ENCODE data around the gene COL27A1. TPM values are rescaled to one million over a fixed set of nuclear protein-coding genes. Genes with fewer than 3 reads are reported as not detected.
"Not testable (repeated sequence)": the region's sequence is repeated elsewhere in the genome, so short reads cannot be mapped to it uniquely, and the experiment has no call there.

The COL27A1 gene
- total and polyA plus RNA-seq, 8 donors: 9.7 to 109 (median 19.6) TPM

DNA sequence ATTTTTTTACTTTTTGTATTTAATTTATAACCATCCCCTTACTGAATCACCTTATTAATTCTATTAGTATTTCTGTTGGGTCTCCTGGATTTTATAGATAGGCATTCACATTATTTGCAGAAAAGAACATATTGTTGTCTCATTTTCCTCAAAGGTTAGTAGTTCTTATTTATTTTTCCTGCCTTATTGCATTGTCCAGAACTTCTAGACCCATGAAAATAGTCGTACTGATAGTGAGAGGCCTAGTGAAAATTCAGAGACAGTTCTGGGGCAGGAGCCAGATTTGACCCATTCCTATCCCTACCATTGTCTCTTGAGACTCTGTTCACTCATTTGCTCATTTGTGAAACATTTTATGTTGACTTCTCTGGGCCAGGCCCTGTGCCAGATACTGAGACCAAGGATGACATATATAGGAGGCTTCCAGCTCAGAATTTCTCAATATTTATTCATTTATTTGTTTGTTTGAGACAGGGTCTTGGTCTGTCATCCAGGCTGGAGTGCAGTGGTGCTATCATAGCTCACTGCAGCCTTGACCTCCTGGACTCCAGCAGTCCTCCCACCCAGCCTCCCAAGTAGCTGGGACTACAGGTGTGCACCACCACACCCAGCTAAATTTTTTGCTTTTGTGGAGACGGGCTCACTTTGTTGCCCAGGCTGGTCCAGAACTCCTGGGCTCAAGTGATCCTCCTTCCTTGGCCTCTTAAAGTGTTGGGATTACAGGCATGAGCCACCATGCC lies 34.7 kb downstream of the COL27A1 start:
- TF ChIP-seq, protein P1, sequence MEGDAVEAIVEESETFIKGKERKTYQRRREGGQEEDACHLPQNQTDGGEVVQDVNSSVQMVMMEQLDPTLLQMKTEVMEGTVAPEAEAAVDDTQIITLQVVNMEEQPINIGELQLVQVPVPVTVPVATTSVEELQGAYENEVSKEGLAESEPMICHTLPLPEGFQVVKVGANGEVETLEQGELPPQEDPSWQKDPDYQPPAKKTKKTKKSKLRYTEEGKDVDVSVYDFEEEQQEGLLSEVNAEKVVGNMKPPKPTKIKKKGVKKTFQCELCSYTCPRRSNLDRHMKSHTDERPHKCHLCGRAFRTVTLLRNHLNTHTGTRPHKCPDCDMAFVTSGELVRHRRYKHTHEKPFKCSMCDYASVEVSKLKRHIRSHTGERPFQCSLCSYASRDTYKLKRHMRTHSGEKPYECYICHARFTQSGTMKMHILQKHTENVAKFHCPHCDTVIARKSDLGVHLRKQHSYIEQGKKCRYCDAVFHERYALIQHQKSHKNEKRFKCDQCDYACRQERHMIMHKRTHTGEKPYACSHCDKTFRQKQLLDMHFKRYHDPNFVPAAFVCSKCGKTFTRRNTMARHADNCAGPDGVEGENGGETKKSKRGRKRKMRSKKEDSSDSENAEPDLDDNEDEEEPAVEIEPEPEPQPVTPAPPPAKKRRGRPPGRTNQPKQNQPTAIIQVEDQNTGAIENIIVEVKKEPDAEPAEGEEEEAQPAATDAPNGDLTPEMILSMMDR (IDR thresholded peaks at IDR 0.05): no peak
- FAIRE-seq (no peak), ATAC-seq (no peak), DNase-seq (no peak)
- intact Hi-C loops (cut with DNase I): no loop called here
- H3K9me3 ChIP-seq: no peaks in the 10 kb centered on the region
- H3K4me1 ChIP-seq: no peaks in the 10 kb centered on the region
- no peaks in the 10 kb centered on the region for H3K36me3 ChIP-seq
- 93 to 94% methylated on average over 2 of the region's 2 CpGs for WGBS, 2 donors
- H3K27ac ChIP-seq: no peak overlapping the region
- H3K27me3 ChIP-seq: no peaks in the 10 kb centered on the region
- no peak overlapping the region for H3K4me3 ChIP-seq

DNA sequence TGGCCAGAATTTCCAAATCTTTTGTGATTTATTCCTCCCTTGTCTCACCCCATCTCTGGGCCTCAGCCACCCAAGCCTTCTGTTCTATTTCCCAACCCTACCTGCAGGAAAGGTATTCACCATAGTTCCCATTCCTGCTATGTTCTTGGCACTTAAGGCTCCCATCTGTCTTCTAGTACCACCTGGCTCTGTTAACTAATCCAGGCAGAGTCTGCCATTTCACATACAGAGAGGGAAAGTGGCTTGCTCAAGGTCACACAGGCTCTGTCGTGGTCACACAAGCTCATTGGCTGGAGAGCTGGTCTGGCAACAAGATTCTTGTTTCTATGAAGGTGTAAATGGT lies 35.2 kb downstream of the COL27A1 start:
- ATAC-seq (peak in 2 of 4 donors; percentile 42 to 44), DNase-seq (peak in 2 of 6 donors; percentile 0 to 13), FAIRE-seq (no peak)
- no peak overlapping the region for H3K4me3 ChIP-seq
- no peak overlapping the region for H3K27ac ChIP-seq
- TF ChIP-seq, protein P1 (IDR thresholded peaks at IDR 0.05): no peak
- H3K27me3 ChIP-seq: no peaks in the 10 kb centered on the region
- no peaks in the 10 kb centered on the region for H3K4me1 ChIP-seq
- intact Hi-C loops (cut with DNase I): no loop called here
- no peaks in the 10 kb centered on the region for H3K9me3 ChIP-seq
- 28 to 35% methylated on average over 1 of the region's 1 CpG for WGBS, 2 donors
- H3K36me3 ChIP-seq: no peaks in the 10 kb centered on the region

DNA sequence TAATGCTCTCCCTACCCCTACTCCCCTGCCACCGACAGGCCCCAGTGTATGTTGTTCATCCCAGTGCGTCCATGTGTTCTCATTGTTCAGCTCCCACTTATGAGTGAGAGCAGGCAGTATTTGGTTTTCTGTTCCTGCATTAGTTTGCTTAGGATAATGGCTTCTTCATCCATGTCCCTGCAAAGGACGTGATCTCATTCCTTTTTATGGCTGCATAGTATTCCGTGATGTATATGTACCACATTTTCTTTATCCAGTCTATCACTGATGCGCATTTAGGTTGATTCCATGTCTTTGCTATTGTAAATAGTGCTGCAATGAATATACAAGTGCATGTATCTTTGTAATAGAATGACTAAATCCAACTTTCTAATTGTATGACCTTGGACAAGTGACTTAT lies 36.1 kb downstream of the COL27A1 start:
- H3K36me3 ChIP-seq; ATAC-seq; H3K27me3 ChIP-seq; FAIRE-seq; H3K9me3 ChIP-seq; H3K27ac ChIP-seq; H3K4me3 ChIP-seq; intact Hi-C loops (cut with DNase I); H3K4me1 ChIP-seq: not testable (repeated sequence)
- DNase-seq: peak in 1 of 6 donors; percentile 2
- 96 to 97% methylated on average over 5 of the region's 5 CpGs for WGBS, 2 donors

DNA sequence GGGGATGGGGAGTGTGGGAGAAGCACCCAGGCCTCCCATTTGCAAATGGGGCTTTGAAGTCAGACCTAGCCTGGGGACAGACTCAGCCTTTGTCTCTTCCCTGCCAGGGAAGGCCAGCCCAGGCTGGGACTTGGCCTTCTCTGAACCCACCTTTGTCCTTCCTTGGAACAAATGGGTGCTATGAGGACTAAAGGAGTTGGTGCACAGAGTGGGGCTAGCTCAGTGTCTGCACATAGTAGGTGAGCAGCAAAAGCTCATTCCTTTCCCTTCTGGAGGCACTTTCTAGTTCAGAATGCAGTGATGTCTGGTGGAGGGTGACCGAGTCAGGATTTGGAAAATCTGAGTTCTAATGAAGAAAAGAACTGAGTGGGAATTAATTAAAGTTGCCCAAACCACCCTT lies 37.2 kb downstream of the COL27A1 start:
- TF ChIP-seq, protein P1 (IDR thresholded peaks at IDR 0.05): no peak
- WGBS, 2 donors: 100% methylated on average over 1 of the region's 1 CpG
- Histone ChIP-seq H3K4me3 (no peak overlapping the region), H3K9me3 (no peaks in the 10 kb centered on the region), H3K27ac (no peak overlapping the region), H3K27me3 (no peaks in the 10 kb centered on the region), H3K36me3 (no peaks in the 10 kb centered on the region), H3K4me1 (no peaks in the 10 kb centered on the region)
- ATAC-seq: no peak
- intact Hi-C loops (cut with DNase I): no loop called here
- no peak for FAIRE-seq
- no peak for DNase-seq

DNA sequence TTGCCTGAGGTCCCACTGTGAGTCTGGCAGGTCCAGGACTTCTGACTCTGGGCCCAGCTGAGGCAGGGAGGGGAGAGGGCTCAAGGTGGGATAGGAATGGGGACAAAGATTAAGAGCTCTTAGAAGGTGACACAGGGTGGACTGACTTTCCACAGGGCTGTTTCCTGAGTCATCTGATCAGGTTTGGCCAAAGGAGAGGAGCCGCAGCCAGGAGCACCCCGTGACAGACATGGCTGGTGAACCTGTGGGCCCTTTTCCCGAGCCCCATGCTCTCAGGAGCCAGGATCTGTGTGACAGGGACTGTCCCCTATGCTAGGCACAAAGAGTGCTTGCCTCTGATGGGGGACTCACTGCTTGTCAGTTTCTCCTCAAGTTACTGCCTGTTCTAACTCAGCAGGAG lies 37.8 kb downstream of the COL27A1 start:
- no peak for FAIRE-seq
- peak in 1 of 6 donors; percentile 21 for DNase-seq
- Histone ChIP-seq H3K27ac (no peak overlapping the region), H3K27me3 (no peaks in the 10 kb centered on the region), H3K36me3 (no peaks in the 10 kb centered on the region), H3K4me1 (no peaks in the 10 kb centered on the region), H3K9me3 (no peaks in the 10 kb centered on the region), H3K4me3 (no peak overlapping the region)
- WGBS, 2 donors: 98 to 100% methylated on average over 3 of the region's 3 CpGs
- intact Hi-C loops (cut with DNase I): no loop called here
- TF ChIP-seq, protein P1 (IDR thresholded peaks at IDR 0.05): no peak
- no peak for ATAC-seq
